Esophagus muscularis mucosa (tissue), 4 donors: ENCODE results near the gene EVL. TPM values are rescaled to one million over a fixed set of nuclear protein-coding genes. Genes with fewer than 3 reads are reported as not detected.

Experiments used
- DNase-seq: peaks from one replicate; pipeline ENCODE4 v3.0.0-alpha.2; 2017; ENCODE audit errors: extremely low spot score
- H3K27ac ChIP-seq, 4 donors: fragments of 200-600 bp; sonication (generic); replicated peaks in 1 of 4; 1 replicate in 3 of 4; 2 replicates in 1 of 4; pipeline ENCODE4 v1.5.1; 2016 to 2019; ENCODE audit warnings: mild to moderate bottlenecking in 1 of 4
- H3K27me3 ChIP-seq, 4 donors: fragments of 200-600 bp; sonication (generic); one replicate each; pipeline versions ENCODE4 v1.5.1 to v1.6.0; 2016 to 2019
- H3K36me3 ChIP-seq, 4 donors: fragments of 200-600 bp; sonication (generic); one replicate each; pipeline ENCODE4 v1.5.1; 2016 to 2019
- H3K4me1 ChIP-seq, 4 donors: fragments of 200-600 bp; sonication (generic); one replicate each; pipeline ENCODE4 v1.5.1; 2016 to 2019
- H3K4me3 ChIP-seq, 4 donors: fragments of 200-600 bp; sonication (generic); 1 replicate in 2 of 4; 2 replicates in 2 of 4; pipeline ENCODE4 v1.5.1; 2016 to 2019; ENCODE audit warnings: mild to moderate bottlenecking in 4 of 4, moderate library complexity in 1 of 4
- H3K9me3 ChIP-seq, 4 donors: fragments of 200-600 bp; sonication (generic); 1 replicate in 3 of 4; 2 replicates in 1 of 4; pipeline ENCODE4 v1.5.1; 2016 to 2019
- EP300 ChIP-seq: sonication (generic); formaldehyde crosslinking; IDR thresholded peaks from one replicate; pipeline ENCODE4 v1.6.1; 2017; ENCODE audit warnings: antibody characterized with exemption
- POLR2A ChIP-seq: fragments of 450-650 bp; IDR thresholded peaks from one replicate; pipeline ENCODE4 v1.6.1; 2017; ENCODE audit warnings: antibody characterized with exemption, moderate library complexity, mild to moderate bottlenecking, low read depth
- POLR2AphosphoS5 ChIP-seq, 2 donors: sonication (generic); formaldehyde crosslinking; IDR thresholded peaks; one replicate each; pipeline ENCODE4 v1.6.1; 2017; ENCODE audit warnings: antibody characterized with exemption in 2 of 2
- WGBS: methylation state at CpG from one replicate; pipeline ENCODE4 v1.1.5; 2018; 5-methylcytosine and 5-hydroxymethylcytosine counted together
- intact Hi-C: fragments of 100-400 bp; cut with DNase I; formaldehyde crosslinking; loops from one replicate; pipeline ENCODE4 v1.15.1; 2023
- total RNA-seq, 4 donors: library from RNA; depleted of rRNA; stranded (reverse); fragments of >200 nt; gene quantifications; one replicate each; pipeline versions ENCODE4 v1.1.0 to v1.2.1, GENCODE V29; 2016
- TF ChIP-seq, protein P1 (sequence below), 3 experiments: fragments of 200-600 bp in 2 of 3; fragments of 450-650 bp in 1 of 3; sonication (generic) in 2 of 3; IDR thresholded peaks; one replicate each; pipeline ENCODE4 v1.5.1; 2017 to 2019; ENCODE audit warnings: antibody characterized with exemption in 3 of 3, mild to moderate bottlenecking in 2 of 3, moderate library complexity in 1 of 3

The EVL gene
- total RNA-seq, 4 donors from 2014 or later: 27.0 to 43.9 (median 37.3) TPM

DNA sequence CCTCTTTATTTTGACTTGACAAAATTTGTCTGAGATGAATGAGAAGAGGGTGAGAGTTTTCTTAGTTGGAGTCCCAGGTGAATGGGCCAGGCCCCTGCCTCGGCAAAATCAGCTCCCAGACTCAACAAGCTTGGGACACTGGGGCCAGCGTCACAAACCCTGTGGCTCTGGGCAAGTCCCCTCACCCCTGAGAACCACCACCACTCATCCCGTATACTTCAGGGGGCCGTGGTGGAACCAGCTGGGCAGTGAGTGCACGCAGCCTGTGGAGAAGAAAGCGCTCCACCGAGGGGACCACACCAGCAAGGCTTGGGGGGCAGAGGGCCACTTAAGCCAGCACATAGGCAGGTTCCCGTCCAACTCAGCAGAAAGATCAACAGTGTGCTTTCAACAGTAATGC is 54.0 kb downstream of the EVL start:
- H3K27me3 ChIP-seq: no peaks in the 10 kb centered on the region
- TF ChIP-seq POLR2AphosphoS5 (IDR thresholded peaks at IDR 0.05) (no peak), EP300 (no peak)
- TF ChIP-seq, protein P1, sequence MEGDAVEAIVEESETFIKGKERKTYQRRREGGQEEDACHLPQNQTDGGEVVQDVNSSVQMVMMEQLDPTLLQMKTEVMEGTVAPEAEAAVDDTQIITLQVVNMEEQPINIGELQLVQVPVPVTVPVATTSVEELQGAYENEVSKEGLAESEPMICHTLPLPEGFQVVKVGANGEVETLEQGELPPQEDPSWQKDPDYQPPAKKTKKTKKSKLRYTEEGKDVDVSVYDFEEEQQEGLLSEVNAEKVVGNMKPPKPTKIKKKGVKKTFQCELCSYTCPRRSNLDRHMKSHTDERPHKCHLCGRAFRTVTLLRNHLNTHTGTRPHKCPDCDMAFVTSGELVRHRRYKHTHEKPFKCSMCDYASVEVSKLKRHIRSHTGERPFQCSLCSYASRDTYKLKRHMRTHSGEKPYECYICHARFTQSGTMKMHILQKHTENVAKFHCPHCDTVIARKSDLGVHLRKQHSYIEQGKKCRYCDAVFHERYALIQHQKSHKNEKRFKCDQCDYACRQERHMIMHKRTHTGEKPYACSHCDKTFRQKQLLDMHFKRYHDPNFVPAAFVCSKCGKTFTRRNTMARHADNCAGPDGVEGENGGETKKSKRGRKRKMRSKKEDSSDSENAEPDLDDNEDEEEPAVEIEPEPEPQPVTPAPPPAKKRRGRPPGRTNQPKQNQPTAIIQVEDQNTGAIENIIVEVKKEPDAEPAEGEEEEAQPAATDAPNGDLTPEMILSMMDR (IDR thresholded peaks at IDR 0.05): no peak
- intact Hi-C loops: no loop called here
- no peak for DNase-seq
- peaks cover 0 to 19% (median 7%) of the 10 kb centered on the region in 4 donors for H3K36me3 ChIP-seq
- no peak overlapping the region for H3K27ac ChIP-seq
- WGBS: 93% methylated on average over 8 of the region's 8 CpGs
- no peaks in the 10 kb centered on the region for H3K9me3 ChIP-seq
- no peak overlapping the region for H3K4me3 ChIP-seq
- no peaks in the 10 kb centered on the region for H3K4me1 ChIP-seq

DNA sequence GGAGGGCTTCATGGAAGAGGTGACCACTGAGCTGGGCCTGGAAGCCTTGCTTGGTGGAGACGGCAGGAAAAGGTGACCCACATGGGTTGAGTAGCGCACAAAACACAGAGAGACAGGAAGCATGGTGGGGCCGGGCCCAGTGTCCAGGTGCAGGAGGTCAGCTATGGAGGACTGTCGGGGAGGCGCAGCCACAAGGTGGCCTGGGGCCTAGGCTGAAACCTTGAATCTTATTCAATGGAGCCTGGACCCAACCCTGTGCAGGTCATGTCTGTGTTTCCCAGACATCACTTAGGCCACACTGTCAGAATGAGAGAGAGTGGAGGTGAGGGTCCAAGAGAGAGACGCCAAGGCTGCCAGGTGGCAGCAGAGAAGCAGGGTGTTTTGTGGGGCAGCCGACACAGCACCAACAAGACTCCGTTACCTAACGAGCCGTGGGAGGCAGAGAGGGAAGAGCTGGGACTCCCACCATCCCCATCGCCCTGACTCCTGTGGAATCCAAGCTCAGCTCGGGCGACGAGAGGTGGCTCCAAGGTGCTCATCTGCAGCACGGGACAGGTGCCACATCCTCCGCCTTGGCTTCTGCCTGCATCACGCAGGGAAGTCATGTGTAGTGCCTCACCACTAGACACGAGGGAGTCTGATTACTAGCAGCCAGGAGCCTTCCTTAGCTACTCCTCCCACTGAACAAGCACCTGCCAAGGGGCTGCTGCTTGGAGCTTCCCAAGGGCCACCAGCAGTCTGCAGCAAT is 55.5 kb downstream of the EVL start:
- Histone ChIP-seq H3K4me1 (no peaks in the 10 kb centered on the region), H3K9me3 (no peaks in the 10 kb centered on the region), H3K27ac (no peak overlapping the region), H3K4me3 (no peak overlapping the region), H3K36me3 (peaks cover 0 to 21% (median 14%) of the 10 kb centered on the region in 4 donors), H3K27me3 (no peaks in the 10 kb centered on the region)
- no peak for DNase-seq
- intact Hi-C loops: no loop called here
- 95% methylated on average over 18 of the region's 18 CpGs for WGBS
- no peak for TF ChIP-seq EP300

DNA sequence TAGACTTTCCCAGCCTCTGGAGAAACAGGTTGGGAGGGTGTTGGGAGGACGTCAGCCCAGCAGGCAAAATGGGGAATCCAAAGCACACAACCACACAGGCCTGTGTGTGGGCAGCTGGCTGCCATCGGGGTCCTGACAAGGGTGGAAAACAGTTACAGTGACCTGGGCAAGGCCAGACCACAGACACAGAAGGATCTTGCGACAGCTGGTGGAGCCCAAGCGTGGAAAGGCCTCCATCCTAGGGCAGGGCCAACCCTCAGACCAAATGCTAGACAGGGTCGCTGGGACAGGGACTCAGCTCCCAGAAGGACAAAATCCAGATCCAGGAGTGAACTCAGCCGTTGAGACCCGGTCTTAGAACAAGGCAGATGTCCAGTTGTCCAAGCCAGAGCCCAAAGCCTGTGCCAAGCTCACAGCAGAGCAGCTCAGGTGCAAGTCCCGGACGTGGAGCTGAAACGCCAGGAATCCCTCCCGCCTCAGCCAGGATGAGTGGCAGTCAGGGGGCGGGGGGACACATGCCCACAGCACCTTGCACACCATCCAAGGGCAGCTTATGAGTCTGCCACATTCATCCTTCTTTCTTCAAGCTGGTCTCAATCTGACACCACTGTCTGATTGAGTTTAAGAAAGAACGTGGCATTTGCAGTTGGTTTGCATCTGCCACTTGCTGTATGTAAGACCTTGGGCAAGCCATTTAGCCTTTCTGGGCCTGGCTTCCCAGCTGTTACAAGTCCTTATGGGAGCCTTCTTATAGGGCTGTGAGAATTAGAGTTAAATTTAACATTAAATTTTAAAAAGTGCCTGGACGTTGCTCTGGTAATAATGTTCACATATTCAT is 56.6 kb downstream of the EVL start:
- intact Hi-C loops: no loop called here
- Histone ChIP-seq H3K9me3 (no peaks in the 10 kb centered on the region), H3K27ac (no peak overlapping the region), H3K4me1 (no peaks in the 10 kb centered on the region), H3K27me3 (no peaks in the 10 kb centered on the region), H3K4me3 (no peak overlapping the region), H3K36me3 (peaks cover 9 to 33% (median 22%) of the 10 kb centered on the region in 4 donors)
- no peak for DNase-seq
- WGBS: 90% methylated on average over 7 of the region's 14 CpGs
- TF ChIP-seq EP300: no peak
- no peak for TF ChIP-seq POLR2AphosphoS5 (IDR thresholded peaks at IDR 0.05)
- TF ChIP-seq, protein P1 (IDR thresholded peaks at IDR 0.05): no peak
- no peak for TF ChIP-seq POLR2A

DNA sequence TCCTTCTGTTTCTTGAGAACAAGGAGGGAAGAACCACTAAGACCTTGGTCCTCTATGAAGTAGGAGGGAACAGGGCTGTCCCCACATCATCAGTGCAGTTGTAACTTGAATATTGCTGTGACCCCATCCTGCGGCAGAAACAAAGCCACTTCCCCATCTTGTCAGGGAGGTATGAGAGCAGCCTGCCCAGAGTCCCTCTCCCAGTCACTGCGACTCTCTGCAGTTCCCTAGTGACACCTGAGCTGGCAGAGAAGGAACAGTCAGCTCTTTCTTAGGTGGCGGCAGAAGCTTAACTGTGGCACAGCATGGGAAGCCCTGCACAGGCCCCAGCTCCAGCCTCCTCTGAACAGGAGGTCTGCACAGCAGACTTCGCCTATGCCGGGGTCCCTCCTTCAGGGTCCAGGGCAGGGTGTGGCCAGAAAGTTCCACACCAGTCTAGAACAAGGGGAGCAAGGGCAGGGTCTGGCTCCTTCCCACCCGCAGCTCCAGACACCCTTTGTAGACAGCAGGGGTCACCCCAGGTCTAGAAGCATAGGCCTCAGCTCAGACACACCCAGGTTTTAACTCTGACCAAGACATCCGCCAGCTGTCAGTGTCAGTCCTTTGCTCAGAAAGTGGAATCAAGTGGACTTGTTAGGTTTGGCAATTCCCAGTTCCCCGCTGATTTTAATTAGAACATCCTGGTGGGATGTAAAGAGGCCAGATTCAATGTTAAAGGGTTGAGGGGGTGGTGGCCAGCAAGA is 57.4 kb downstream of the EVL start:
- Histone ChIP-seq H3K36me3 (peaks cover 14 to 37% (median 24%) of the 10 kb centered on the region in 4 donors), H3K27me3 (no peaks in the 10 kb centered on the region), H3K4me3 (no peak overlapping the region), H3K4me1 (no peaks in the 10 kb centered on the region), H3K27ac (no peak overlapping the region), H3K9me3 (no peaks in the 10 kb centered on the region)
- intact Hi-C loops: no loop called here
- TF ChIP-seq POLR2A: no peak
- TF ChIP-seq, protein P1 (IDR thresholded peaks at IDR 0.05): no peak
- TF ChIP-seq EP300: no peak
- no peak for TF ChIP-seq POLR2AphosphoS5 (IDR thresholded peaks at IDR 0.05)
- 65% methylated on average over 6 of the region's 8 CpGs for WGBS
- DNase-seq: no peak

DNA sequence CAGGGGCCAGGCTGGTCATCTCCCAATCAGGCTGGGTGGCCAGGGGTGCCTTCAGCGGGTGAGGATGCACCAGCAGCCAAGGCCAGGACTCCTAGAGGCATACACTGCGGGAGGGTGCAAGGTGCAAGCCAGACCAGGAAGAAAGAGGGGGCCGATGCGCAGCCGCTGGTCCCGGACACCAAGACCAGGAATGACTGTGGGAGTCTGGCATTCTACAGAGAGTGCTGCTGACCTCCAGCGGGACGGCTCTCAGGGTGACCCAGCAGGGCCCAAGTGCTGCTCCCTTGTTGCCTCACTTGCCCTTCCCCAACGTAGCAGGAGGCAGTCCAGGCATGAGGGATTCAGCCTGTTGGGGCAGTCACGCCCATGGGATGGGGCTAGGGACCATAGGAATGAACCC is 58.4 kb downstream of the EVL start:
- 93% methylated on average over 5 of the region's 10 CpGs for WGBS
- intact Hi-C loops: no loop called here
- DNase-seq: no peak
- H3K36me3 ChIP-seq: peaks cover 14 to 46% (median 24%) of the 10 kb centered on the region in 4 donors
- H3K27me3 ChIP-seq: no peaks in the 10 kb centered on the region
- TF ChIP-seq EP300 (no peak), POLR2A (no peak), POLR2AphosphoS5 (IDR thresholded peaks at IDR 0.05) (no peak)
- TF ChIP-seq, protein P1 (IDR thresholded peaks at IDR 0.05): no peak
- no peak overlapping the region for H3K27ac ChIP-seq
- no peaks in the 10 kb centered on the region for H3K9me3 ChIP-seq
- peaks cover 3 to 8% (median 7%) of the 10 kb centered on the region in 4 donors for H3K4me1 ChIP-seq
- H3K4me3 ChIP-seq: no peak overlapping the region
